GM18868 (cell line): ENCODE results near the gene OSBPL1A.

Experiments used
- ATAC-seq: cut with Tn5 transposase; IDR thresholded peaks from one replicate; pipeline ENCODE4 v1.9.1; 2021; ENCODE audit warnings: mild to moderate bottlenecking, moderate library complexity; ENCODE audit not compliant: unreplicated experiment

OSBPL1A gene

GRCh38 chr18:24270358-24270936, 127.2 kb downstream of the OSBPL1A start:
- no peak for ATAC-seq

GRCh38 chr18:24268784-24269550, 128.7 kb downstream of the OSBPL1A start:
- no peak for ATAC-seq

- ATAC-seq, result no peak
Observed at GRCh38 chr18:24267878-24268277, 129.7 kb downstream of the OSBPL1A start.

GRCh38 chr18:24266131-24266530, 131.5 kb downstream of the OSBPL1A start:
- no peak for ATAC-seq

- no peak for ATAC-seq
Observed at GRCh38 chr18:24265502-24266064, 132.0 kb downstream of the OSBPL1A start.

- ATAC-seq, result no peak
Observed at GRCh38 chr18:24263050-24263449, 134.6 kb downstream of the OSBPL1A start.

GRCh38 chr18:24262087-24262486, 135.5 kb downstream of the OSBPL1A start:
- ATAC-seq, result no peak

GRCh38 chr18:24259869-24260641, 137.6 kb downstream of the OSBPL1A start:
- no peak for ATAC-seq

- ATAC-seq, result no peak
Observed at GRCh38 chr18:24254071-24254470, 143.6 kb downstream of the OSBPL1A start.

- no peak for ATAC-seq
Observed at GRCh38 chr18:24249716-24250115, 147.9 kb downstream of the OSBPL1A start.

GRCh38 chr18:24248359-24248758, 149.3 kb downstream of the OSBPL1A start:
- ATAC-seq, result no peak

- peak; percentile 99 for ATAC-seq
Observed at GRCh38 chr18:24246143-24246542, 151.5 kb downstream of the OSBPL1A start.

- ATAC-seq, result no peak
Observed at GRCh38 chr18:24244698-24245097, 152.9 kb downstream of the OSBPL1A start.

GRCh38 chr18:24243677-24244076, 153.9 kb downstream of the OSBPL1A start:
- no peak for ATAC-seq

GRCh38 chr18:24239341-24239740, 158.3 kb downstream of the OSBPL1A start:
- no peak for ATAC-seq

- no peak for ATAC-seq
Observed at GRCh38 chr18:24238387-24238786, 159.2 kb downstream of the OSBPL1A start.

- no peak for ATAC-seq
Observed at GRCh38 chr18:24234850-24235418, 162.7 kb downstream of the OSBPL1A start.

GRCh38 chr18:24234330-24234729, 163.3 kb downstream of the OSBPL1A start:
- ATAC-seq, result no peak

- ATAC-seq, result no peak
Observed at GRCh38 chr18:24232800-24233199, 164.8 kb downstream of the OSBPL1A start.

GRCh38 chr18:24231773-24232735, 165.6 kb downstream of the OSBPL1A start:
- ATAC-seq, result no peak
